ENCODE data around the gene P4HTM.

P4HTM gene, protein sequence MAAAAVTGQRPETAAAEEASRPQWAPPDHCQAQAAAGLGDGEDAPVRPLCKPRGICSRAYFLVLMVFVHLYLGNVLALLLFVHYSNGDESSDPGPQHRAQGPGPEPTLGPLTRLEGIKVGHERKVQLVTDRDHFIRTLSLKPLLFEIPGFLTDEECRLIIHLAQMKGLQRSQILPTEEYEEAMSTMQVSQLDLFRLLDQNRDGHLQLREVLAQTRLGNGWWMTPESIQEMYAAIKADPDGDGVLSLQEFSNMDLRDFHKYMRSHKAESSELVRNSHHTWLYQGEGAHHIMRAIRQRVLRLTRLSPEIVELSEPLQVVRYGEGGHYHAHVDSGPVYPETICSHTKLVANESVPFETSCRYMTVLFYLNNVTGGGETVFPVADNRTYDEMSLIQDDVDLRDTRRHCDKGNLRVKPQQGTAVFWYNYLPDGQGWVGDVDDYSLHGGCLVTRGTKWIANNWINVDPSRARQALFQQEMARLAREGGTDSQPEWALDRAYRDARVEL

DNA sequence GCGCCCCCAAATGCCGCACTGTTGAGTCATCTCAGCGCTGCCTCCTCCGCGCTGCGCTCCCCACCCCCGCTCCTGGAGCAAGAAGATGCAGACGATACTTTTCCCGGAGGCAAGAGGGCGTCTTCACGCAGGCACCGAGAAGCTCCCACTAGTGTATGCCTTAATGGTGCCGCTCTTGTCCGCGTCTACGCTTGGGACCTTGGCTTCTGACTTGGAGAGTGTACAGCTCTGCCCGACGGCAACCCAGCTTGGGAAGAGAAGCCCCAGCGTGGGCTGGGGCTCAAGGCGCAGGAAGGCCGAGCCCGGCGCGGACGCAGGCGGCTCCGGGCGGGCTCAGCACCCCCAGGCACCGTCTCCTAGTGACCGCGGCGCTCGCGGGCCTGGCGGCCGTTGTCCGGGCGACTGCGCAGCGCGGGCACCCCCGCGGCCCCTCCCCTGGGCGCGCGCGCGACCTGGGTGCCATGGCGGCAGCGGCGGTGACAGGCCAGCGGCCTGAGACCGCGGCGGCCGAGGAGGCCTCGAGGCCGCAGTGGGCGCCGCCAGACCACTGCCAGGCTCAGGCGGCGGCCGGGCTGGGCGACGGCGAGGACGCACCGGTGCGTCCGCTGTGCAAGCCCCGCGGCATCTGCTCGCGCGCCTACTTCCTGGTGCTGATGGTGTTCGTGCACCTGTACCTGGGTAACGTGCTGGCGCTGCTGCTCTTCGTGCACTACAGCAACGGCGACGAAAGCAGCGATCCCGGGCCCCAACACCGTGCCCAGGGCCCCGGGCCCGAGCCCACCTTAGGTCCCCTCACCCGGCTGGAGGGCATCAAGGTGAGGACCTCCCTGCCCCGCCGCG, at the start of gene P4HTM:
Gene P4HTM, plus strand, starts transcription at position 446 of the 840 bp plus-strand sequence. Its CDS starts 16 bp downstream, at position 462.
- DNase-seq: peak; percentile 71 to 72

DNA sequence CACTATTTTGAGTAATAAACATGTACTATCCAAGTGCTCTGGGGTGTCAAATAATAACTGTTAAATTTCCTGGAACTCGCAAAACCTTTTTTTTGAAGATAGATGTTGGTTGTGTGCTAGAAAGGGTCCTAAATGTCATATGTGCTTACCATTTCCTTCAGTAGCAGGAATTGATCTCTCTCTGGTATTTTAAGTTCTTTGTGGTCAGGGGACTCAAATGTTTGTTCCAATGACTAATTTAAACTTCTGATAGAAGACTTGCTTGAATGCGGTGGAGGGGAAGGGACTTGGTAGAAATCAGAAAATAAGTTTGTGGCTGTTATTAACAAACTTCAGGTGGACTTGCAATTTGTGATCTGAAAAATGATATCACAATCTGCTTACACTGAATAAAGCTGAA, 44.6 kb upstream of the P4HTM start:
- no peak for DNase-seq

DNA sequence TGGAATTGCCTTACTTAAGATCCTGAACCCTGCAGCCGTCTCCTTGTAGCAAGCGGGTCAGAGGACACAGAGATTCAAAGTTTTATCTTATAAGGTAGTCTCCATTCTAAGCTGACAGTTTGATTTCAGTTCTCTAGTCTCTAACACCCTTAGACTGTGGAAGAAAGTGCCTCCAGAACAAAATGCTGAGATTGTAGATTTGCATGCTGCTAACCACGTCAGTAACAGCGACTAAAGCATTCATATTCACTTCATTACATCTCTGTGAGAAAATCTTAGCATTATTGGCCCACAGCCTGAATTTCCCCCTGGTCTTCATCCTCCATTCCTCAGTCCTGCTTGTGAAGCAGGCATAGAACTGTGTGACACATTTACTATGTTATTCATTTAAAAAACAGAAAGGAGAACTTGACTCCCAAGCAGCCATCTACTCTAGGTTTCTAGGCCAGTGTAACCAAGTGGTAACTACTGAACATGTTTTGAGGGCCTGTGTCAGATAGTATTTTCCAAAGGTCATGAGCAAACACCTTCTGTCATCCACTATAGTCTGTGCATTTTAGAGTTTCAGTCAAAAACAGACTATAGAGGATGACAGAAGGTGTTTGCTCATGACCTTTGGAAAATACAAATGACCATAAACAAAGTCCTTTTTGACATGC, 44.0 kb upstream of the P4HTM start:
- no peak for DNase-seq

DNA sequence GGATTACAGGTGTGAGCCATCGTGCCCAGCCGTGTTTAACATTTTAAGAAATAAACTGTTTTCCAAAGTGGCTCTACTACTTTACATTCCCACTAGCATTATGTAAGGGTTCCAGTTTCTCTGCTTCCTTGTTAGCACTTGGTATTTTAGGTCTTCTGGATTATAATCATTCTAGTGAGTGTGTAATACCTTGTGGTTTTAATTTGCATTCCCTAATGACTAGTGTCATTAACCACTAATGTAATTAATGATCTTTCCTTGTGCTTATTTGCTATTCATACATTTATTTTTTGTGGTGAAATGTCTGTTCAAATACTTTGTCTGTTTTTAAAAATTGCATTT, 40.7 kb upstream of the P4HTM start:
- no peak for DNase-seq

DNA sequence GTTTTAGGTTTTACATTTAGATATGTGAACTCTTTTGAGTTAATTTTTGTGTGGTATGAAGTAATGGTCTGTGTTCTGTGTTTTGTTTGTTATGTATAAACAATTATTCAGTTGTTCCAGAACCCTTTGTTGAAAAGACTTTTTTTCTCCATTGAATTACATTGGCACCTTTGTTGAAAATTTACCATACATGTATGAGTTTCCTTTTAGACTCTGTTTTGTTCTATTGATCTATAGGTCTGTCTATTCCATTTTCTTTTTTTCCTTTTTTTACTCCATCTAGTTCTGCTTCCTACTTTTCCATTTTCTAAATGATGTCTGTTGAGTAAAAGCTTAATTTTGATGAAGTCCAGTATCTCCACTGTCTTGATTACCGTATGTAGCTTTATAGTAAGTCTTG, 40.0 kb upstream of the P4HTM start:
- DNase-seq: no peak

DNA sequence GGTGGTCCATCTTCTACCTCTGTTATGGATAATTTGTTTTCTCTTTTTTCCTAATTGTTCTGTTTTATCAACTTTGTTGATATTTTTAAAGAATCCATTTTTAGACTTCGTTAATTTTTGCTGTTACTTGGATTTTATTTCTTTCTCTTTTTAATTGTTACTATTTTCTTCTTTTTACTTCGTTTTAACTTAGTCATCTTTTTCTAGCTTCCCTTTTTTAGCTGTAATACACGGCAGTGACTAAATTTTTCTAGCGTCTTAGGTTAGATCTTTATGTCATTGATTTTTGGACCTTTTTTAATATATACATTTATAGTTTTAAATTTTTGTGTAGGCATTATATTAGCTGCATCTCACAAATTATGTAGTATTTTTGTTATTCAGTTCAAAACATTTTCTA, 38.3 kb upstream of the P4HTM start:
- DNase-seq: no peak

DNA sequence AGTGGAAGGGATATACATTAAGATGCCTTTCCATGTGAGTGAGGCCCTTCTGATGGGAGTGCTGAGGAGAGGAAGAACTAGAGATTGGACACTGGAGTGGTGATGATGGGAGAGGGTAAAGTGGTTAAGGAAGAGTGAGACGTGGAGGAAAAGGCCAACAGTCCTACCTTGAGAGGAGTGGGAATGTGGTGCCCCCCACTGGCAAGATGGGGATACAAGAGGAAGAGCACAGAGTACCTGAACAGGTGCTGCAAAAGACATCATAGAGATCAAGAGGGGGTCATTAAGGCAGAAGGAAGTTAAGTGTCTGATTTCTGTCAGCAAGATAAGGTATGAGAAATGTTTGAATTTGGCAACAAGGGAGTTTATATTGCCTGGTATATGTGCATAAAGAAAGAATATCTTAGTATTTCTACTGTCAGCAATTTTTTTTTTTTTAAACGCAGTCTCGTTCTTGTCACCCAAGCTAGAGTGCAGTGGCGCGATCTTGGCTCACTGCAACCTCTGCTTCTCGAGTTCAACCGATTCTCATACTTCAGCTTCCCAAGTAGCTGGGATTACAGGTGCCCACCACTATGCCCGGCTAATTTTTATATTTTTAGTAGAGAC, 37.4 kb upstream of the P4HTM start:
- DNase-seq: peak; percentile 56 to 68

DNA sequence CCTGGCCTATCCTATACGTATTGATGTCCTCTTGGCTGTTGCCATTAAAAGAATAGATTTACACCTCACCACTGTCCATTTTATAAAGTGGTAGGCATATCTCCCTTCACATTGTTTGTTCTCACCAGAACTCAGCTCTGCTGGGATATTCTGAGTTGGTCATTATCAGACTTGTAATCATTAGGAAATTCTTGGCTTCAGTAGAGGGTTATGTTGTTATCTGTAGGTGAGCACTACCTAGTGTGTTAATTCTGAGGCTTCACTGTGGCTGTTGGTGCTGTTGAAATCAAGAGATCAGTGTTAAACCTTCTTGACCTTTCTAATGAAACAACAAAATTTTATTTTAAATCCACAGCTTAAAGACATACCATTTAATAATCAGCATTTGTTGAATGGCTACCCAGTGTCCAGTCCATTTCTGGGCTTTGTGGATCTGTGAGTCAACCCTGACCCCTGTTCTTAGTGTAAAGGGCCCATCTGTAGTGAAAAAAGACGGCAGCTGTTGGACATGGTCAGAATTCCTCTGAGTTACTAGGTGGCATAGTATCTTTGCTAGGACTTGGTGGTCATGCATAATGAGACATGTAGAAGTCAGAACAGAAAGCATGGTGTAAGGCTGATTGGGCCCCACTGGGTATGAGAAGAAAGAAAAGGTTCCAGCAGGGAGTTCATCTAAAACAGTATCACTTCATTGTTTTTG, 32.9 kb upstream of the P4HTM start:
- DNase-seq: no peak

DNA sequence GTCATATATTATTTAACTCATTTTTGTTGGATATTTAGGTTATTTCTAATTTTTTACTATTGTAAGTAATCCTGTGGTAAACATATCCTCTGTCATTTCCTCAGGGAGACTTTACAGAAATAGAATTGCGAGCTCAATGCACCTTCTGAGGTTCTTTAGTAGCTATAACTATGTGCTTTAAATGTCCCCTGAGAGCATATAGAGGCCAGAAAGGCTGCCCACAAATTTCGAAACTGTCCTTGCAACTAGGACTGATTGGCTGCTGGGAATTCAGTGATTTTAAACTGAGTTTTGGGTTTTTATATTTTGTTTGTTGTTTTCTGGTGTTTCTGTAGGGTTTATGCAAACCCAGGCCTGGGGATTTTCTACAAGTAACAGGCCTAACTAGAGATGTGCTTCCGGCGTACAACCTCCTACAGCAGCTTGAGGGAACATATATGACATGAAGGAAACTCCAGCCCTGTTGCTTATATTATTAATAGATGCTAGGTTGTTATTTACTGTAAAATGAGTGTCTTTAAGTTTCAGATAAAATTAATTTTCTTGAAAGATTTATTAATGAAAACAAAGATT, 29.1 kb upstream of the P4HTM start:
- DNase-seq: no peak

DNA sequence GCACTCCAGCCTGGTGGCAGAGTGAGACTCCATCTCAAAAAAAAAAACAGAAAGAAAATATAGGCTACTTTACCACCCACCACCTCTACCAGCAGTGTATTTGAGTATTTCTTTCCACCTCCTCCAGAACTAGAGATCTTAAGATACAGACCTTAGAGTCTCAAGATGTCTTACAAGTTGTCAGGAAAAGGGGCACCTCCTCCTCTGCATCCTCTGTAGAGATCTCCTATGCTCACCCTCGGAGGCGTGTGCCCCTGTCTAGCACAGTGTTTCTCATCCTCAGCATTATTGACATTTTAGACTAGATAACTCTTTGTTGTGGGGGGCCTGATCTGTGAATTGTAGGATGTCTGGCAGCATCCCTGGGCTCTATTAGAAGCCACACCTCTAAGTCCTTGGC, 27.7 kb upstream of the P4HTM start:
- no peak for DNase-seq

DNA sequence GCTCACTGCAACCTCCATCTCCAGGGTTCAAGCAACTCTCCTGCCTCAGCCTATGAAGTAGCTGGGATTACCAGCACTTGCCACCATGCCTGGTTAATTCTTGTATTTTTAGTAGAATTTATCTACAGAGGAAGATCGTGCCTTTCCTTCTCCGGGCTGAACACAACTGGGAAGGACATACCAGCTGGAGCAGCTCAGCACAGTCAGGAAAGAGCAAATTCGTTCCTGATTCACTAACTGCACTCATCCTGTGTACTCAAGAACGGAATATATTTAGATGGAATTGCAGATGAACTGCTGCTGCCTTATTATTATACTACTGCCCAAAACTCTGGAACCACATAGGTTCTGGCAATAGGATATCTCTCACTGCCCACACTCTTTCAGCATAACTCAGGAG, 27.1 kb upstream of the P4HTM start:
- no peak for DNase-seq

DNA sequence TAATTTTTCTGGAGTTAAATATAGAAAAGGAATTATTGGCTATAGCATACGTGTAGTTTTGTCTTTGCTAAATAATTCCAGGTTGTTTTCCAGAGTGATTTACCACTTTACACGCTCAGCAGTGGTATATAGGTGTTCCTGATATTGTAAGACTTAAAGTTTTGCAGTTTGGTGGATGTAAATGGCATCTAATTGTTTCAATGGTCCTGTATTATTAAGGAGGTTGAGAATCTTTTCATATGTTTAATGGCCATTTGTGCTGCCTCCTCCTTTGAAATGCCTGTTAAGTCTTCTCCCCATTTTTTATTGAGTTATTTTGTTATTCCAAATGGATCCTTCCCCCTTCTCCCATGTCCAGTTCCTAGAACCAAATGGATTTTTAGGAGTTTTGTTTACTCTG, 26.4 kb upstream of the P4HTM start:
- DNase-seq: no peak

DNA sequence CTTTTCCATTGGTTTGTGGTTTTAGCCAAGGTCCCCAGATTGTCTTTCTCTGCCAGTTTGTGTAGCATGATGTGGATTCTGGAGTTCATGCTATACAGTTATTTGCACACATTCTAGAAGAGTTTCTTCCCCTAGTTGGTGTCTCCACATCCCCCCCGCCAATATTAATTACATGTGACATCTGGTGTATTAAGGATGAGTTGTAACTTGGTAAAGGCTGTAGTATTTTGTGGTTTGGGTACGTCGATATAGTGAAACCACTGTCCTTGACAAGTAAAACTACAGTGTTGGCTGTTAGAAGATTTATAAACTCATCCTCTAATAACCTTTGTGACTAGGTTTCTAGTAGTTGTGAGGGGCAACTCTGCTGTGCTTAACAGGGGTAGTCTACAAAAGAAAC, 23.7 kb upstream of the P4HTM start:
- DNase-seq: no peak

DNA sequence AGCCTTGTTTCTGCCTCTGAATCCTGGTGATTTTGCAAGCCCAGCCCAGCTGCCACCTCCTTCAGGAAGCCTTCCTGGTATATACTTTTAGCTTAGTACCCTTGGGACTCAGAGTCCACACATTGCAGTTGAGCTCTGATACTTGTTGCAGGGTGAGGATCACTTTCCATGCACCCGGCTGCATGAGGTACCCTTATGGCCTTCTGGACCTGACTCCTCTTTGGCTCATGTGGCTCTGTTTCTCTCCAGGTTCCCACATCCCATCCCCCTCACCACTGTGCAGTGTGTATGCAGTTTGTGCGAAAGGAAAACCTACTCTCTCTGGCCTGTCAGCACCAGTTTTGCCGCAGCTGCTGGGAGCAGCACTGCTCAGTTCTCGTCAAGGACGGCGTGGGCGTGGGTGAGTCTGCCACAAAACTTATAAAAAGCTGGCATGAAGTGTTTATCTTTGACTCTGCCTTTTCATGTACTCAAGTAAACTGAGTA, 23.1 kb upstream of the P4HTM start:
- no peak for DNase-seq

DNA sequence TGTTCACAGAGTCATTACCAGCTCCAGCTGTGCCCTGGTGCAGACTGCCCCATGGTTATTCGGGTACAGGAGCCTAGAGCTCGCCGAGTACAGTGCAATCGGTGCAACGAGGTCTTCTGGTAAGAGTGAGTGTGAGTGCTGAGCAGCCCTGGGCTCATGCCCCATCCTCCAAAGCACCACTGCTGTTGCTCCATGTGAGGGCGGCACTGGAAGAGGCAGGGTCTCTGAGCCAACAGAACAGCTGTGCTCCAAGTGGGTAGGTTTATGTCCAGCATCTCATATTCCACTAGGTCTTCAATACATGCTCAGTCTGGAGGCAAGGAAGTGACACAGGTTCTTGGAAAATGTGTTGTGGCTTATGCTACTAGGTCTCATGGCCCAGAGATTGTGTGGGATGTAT, 19.5 kb upstream of the P4HTM start:
- DNase-seq: no peak

DNA sequence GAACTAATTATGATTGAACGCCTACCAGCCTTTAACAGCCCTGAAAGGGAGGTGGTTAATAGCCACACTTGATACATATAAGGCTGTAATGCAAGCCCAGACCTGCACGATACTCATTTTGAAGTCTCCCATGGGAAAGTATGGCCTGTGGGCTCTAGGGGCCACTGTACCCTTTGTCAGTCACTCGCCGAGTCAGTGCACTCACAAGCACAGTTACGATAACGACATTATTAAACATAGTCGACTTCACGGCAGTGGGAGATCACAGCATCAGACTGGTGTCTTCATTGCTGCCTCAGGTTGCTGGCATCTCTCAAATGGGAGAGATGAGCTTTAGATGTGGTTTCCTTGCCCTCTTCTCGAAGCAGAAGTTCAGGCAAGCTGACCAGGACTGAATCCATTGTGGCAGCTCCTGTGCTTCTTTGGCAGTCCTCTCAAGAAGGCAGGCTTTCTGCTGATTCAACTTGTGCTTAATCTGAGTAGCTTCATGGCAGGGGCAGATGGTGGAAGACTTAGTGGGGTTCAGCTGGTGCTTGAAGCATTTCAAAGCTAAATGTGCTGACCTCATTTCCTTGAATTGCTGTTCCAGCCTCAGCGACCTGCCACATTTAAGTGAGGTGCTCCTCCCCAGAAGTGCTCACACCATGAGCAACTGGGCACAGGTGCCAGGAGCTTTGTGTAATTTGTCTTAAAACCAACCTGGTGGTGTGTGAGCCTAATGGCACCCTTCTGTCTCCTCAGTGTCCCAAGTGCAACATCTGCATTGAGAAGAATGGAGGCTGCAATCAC, 15.8 kb upstream of the P4HTM start:
- no peak for DNase-seq

DNA sequence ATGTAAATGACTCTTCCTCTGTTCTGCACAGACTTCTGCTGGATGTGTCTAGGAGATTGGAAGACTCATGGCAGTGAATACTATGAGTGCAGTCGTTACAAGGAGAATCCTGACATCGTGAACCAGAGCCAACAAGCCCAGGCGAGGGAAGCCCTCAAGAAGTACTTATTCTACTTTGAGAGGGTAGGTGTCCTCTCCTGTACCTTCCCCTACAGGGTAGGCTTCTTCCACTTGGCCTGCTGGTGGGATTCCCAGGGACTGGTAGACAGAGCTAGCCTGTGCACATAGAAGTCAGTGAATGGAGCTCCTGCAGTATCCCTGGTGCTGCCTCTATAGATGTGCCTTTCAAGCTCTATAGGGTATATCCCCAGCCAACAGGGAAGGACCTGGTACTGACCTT, 10.6 kb upstream of the P4HTM start:
- DNase-seq: no peak

DNA sequence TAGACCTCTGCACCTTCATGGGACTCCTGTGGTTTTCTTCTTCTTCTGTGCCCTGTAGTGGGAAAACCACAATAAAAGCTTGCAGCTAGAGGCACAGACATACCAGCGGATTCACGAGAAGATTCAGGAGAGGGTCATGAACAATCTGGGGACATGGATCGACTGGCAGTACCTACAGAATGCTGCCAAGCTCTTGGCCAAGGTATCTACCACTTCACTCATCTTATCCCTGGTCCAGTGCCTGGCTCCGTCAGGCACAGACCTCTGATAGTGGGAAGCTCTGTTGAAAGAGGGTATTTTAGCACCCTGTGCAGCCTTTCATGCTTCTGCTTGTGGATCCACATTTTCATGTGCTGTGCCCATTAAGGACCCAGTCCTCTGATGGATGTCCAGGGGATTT, 9.7 kb upstream of the P4HTM start:
- DNase-seq: no peak

DNA sequence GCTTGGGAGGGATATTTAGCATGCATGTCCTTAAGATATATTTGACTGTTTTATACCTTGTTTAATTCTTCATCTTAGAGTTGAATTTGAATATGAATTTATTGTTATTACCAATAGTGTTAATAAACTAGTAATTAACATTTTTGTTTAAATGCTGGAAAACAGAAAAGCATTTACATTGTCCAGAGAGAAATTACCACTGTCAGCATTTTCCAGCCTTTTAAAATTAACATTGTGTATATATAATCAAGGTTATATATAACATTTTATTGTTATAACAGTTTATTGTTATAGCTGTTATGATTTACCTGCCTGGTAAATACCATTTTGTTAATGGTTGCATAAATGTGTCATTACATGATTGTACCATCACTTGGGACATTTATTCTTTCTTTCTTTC, 8.0 kb upstream of the P4HTM start:
- no peak for DNase-seq

DNA sequence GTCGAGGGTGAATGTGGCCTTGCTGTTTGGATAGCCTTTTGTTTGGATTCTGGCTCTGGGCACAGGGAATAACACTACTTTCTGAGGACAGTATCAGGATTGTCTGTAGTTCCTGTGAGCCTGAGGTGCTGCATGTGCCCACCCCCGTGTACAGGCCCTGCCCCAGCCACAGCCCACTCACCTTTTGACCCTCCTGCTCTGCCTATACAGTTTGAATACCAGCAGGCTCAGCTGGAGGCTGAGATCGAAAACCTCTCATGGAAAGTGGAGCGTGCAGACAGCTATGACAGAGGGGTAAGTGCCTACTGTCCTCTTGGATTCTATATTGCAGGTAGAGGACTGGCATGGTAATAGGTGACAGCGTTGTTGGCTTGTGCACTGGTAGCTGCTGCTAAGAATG, 7.4 kb upstream of the P4HTM start:
- DNase-seq: no peak

DNA sequence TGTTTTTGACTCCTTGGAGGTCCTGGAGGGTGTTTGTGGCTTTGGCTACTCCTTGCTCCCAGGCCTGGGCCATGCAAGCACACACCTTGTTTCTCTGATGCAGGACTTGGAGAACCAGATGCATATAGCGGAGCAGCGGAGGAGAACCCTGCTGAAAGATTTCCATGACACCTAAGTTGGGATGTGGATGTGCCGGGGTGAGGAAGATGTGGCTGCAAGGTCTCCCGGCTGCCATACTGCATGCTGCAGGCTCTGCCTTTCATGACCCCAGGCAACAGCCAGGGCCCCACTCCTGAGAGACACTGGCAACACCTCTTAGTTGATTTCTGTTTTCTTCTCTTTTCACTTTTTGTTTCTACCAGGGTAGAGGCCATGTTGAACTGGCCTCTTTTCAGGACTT, 6.9 kb upstream of the P4HTM start:
- DNase-seq: no peak

Measured in CD4-positive, alpha-beta T cell treated with Interleukin-4 for 1 hour (primary cell).